Measurements from ENCODE around the gene RAD9A. TPM values are rescaled to one million over a fixed set of nuclear protein-coding genes. Genes with fewer than 3 reads are reported as not detected.

RAD9A gene
- total RNA-seq, 1 experiment from 2014 or later: 55.1 TPM

DNA sequence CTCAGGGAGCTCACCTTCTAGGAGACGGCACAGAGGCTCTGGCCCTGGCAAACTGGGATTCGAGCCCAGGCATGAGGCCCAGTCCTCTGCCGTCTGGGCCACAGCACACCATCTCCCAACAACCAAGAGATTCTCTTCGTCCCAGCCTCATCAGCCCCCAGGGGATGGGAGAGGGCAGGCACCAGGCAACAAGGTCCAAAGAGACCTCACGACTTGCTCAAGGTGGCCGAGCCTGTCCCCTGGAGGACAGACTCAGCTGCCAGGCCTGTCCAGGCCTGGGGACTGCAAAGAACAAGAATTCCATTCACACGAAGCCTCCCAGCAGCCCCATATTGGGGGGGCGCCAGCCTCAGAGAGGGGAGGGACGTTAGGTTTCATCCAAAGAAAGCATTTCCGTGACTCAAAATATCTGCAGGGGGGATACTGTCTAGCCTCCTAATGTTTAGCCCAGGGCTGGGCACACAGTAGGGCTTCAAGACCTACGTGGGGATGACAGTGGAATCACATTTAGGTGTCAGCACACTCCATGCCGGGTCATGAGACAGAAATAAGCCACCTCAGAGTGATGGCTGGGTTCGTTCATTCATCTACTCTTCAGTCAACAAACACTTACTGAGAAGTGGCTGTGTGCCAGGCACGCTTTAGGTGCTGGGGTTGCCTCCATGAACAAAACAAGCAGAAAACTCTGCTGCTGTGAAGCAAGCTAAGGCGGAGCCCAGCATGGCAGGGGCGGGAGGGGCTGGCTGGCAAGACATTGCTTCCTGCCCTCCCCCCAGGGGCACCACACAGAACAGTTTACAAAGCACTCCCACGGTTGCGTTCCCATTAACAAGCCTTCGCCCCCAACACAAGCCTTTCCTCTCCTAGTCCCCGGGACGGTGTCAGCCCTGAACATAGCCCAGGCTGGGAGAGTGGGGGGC is 24.9 kb downstream of the RAD9A start:
- Histone ChIP-seq H3K4me3 (ENCODE audit: low read depth, low read length) (no peak overlapping the region), H3K27me3 (replicated peaks; ENCODE audit: control insufficient read depth, insufficient read depth, low read length) (no peaks in the 10 kb centered on the region), H3K9me3 (no peaks in the 10 kb centered on the region), H3K4me1 (peaks cover 18% of the 10 kb centered on the region), H3K36me3 (ENCODE audit: control insufficient read depth, insufficient read depth, low read length) (no peaks in the 10 kb centered on the region)
- BruUV-seq (replicated peaks): no TSS peak
- Mint-ChIP-seq H3K4me1 (ENCODE audit: low read depth, unreplicated experiment) (peaks cover 27% of the 10 kb centered on the region), H3K27me3 (ENCODE audit: insufficient read depth, unreplicated experiment) (no peaks in the 10 kb centered on the region), H3K27ac (ENCODE audit: unreplicated experiment) (no peak overlapping the region), H3K9me3 (ENCODE audit: unreplicated experiment) (no peaks in the 10 kb centered on the region), H3K36me3 (ENCODE audit: insufficient read depth, unreplicated experiment) (peaks cover 22% of the 10 kb centered on the region), H3K4me3 (ENCODE audit: unreplicated experiment) (peak overlapping the region; percentile 64)
- ChIA-PET POLR2A (interaction anchor here (1.1 kb wide), 1 partner anchor 15 kb away, joined by 8 read pairs; the partner anchor contains the start of gene PPP1CA), CTCF (no interaction called here)
- TF ChIP-seq, protein P1, sequence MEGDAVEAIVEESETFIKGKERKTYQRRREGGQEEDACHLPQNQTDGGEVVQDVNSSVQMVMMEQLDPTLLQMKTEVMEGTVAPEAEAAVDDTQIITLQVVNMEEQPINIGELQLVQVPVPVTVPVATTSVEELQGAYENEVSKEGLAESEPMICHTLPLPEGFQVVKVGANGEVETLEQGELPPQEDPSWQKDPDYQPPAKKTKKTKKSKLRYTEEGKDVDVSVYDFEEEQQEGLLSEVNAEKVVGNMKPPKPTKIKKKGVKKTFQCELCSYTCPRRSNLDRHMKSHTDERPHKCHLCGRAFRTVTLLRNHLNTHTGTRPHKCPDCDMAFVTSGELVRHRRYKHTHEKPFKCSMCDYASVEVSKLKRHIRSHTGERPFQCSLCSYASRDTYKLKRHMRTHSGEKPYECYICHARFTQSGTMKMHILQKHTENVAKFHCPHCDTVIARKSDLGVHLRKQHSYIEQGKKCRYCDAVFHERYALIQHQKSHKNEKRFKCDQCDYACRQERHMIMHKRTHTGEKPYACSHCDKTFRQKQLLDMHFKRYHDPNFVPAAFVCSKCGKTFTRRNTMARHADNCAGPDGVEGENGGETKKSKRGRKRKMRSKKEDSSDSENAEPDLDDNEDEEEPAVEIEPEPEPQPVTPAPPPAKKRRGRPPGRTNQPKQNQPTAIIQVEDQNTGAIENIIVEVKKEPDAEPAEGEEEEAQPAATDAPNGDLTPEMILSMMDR (IDR thresholded peaks at IDR 0.05; ENCODE audit: insufficient read depth in 1 of 2, low read depth in 1 of 2, low read length in 1 of 2, severe bottlenecking in 1 of 2, unreplicated experiment in 1 of 2): no peak
- intact Hi-C loops (cut with micrococcal nuclease; ENCODE audit: unreplicated experiment): no loop called here
- no peak for DNase-seq

DNA sequence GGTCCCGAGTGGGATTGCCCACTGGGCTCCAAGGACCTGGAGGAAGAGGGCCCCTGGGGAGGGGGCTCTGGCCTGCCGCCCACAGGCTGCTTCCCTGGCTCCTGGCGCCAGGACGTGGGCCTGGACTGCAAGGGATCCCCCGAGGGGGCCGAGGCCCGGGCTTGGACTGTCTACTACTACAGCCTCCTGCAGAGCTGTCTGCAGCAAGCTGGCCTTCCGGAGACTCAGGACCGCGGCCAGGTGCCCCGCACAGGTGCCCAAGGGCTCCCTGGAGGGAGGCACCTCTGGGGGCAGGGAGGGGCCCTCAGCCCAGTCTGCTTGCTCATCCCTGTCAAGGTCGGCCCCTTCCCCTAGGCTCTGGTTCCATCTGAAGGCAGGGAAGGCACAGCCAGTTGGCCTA is 25.6 kb downstream of the RAD9A start:
- TF ChIP-seq, protein P1 (IDR thresholded peaks at IDR 0.05; ENCODE audit: insufficient read depth in 1 of 2, low read depth in 1 of 2, low read length in 1 of 2, severe bottlenecking in 1 of 2, unreplicated experiment in 1 of 2): no peak
- Histone ChIP-seq H3K4me3 (ENCODE audit: low read depth, low read length) (no peak overlapping the region), H3K4me1 (peaks cover 18% of the 10 kb centered on the region), H3K27me3 (replicated peaks; ENCODE audit: control insufficient read depth, insufficient read depth, low read length) (no peaks in the 10 kb centered on the region), H3K36me3 (ENCODE audit: control insufficient read depth, insufficient read depth, low read length) (no peaks in the 10 kb centered on the region), H3K9me3 (no peaks in the 10 kb centered on the region)
- peaks cover 28% of the 10 kb centered on the region for H3K4me1 Mint-ChIP-seq (ENCODE audit: low read depth, unreplicated experiment)
- H3K9me3 Mint-ChIP-seq (ENCODE audit: unreplicated experiment): no peaks in the 10 kb centered on the region
- no peak overlapping the region for H3K27ac Mint-ChIP-seq (ENCODE audit: unreplicated experiment)
- DNase-seq: no peak
- ChIA-PET POLR2A (interaction anchor here (1.1 kb wide), 2 partner anchors 15 to 16 kb away, joined by 4 to 8 read pairs; partner anchors contain the start of gene PPP1CA), CTCF (interaction anchor here (4.1 kb wide), 1 partner anchor 16 kb away, joined by 45 read pairs; the partner anchor contains the start of gene PPP1CA)
- no TSS peak for BruUV-seq (replicated peaks)
- no peak overlapping the region for H3K4me3 Mint-ChIP-seq (ENCODE audit: unreplicated experiment)
- no peaks in the 10 kb centered on the region for H3K27me3 Mint-ChIP-seq (ENCODE audit: insufficient read depth, unreplicated experiment)
- intact Hi-C loops (cut with micrococcal nuclease; ENCODE audit: unreplicated experiment): no loop called here
- peaks cover 22% of the 10 kb centered on the region for H3K36me3 Mint-ChIP-seq (ENCODE audit: insufficient read depth, unreplicated experiment)

DNA sequence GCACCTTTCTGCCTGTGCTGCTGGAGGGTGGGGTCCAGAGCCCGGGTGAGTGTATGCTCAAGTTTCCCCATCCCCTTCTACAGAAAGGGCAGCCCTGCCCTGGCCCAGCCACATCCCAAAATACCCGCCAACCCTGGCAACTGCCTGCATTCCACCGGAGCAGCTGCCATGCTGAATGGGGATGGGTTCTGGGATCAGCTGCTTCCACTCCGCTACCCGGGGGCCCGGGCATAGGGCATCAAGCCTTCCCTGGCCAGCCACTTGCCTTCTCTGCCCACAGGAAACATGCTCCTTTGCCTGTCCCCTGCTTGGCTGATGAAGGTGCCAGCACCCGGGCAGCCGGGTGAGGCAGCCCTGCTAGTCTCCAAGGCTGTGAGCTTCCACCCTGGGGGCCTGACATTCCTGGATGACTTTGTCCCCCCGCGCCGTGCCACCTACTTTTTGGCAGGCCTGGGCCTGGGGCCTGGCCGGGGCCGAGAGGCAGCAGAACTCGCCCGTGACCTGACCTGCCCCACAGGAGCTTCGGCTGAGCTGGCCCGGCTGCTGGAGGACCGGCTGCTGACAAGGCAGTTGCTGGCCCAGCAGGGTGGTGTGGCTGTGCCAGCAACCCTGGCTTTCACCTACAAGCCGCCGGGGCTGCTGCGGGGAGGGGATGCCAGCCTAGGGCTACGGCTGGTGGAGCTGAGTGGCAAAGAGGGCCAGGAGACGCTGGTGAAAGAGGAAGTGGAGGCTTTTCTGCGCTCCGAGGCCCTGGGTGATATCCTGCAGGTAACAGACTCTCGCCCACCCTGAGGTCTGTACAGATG is 26.9 kb downstream of the RAD9A start:
- peaks cover 18% of the 10 kb centered on the region for H3K4me1 ChIP-seq
- H3K27me3 Mint-ChIP-seq (ENCODE audit: insufficient read depth, unreplicated experiment): no peaks in the 10 kb centered on the region
- H3K27me3 ChIP-seq (replicated peaks; ENCODE audit: control insufficient read depth, insufficient read depth, low read length): no peaks in the 10 kb centered on the region
- BruUV-seq (replicated peaks): no TSS peak
- TF ChIP-seq, protein P1 (IDR thresholded peaks at IDR 0.05; ENCODE audit: insufficient read depth in 1 of 2, low read depth in 1 of 2, low read length in 1 of 2, severe bottlenecking in 1 of 2, unreplicated experiment in 1 of 2): no peak
- intact Hi-C loops (cut with micrococcal nuclease; ENCODE audit: unreplicated experiment): no loop called here
- H3K9me3 Mint-ChIP-seq (ENCODE audit: unreplicated experiment): no peaks in the 10 kb centered on the region
- no peak for DNase-seq
- peaks cover 29% of the 10 kb centered on the region for H3K36me3 Mint-ChIP-seq (ENCODE audit: insufficient read depth, unreplicated experiment)
- peak overlapping the region; percentile 71 for H3K4me3 Mint-ChIP-seq (ENCODE audit: unreplicated experiment)
- no peak overlapping the region for H3K4me3 ChIP-seq (ENCODE audit: low read depth, low read length)
- H3K9me3 ChIP-seq: no peaks in the 10 kb centered on the region
- no peaks in the 10 kb centered on the region for H3K36me3 ChIP-seq (ENCODE audit: control insufficient read depth, insufficient read depth, low read length)
- CTCF ChIA-PET: interaction anchor here (1.4 to 4.1 kb wide), 2 partner anchors 11 to 17 kb away, joined by 3 to 45 read pairs; partner anchors contain the start of gene PPP1CA
- POLR2A ChIA-PET: interaction anchor here (0.6 to 1.1 kb wide), 3 partner anchors 17 to 25 kb away, joined by 3 to 5 read pairs (median 4); partner anchors contain the start of genes CORO1B and PPP1CA
- no peak overlapping the region for H3K27ac Mint-ChIP-seq (ENCODE audit: unreplicated experiment)
- peaks cover 36% of the 10 kb centered on the region for H3K4me1 Mint-ChIP-seq (ENCODE audit: low read depth, unreplicated experiment)

Data from Caco-2 (cell line).